22Rv1 (cell line): ENCODE measurements around the gene LAMB2.

Experiments used
- H3K27ac ChIP-seq: fragments of 450-650 bp; 2 replicates; pipeline ENCODE4 v1.5.1; 2017
- ZFX ChIP-seq: fragments of 450-650 bp; IDR thresholded peaks from 2 replicates; pipeline ENCODE4 v1.6.1; 2017; ENCODE audit warnings: antibody characterized with exemption, borderline replicate concordance
- TF ChIP-seq, protein P1 (sequence below): fragments of 450-650 bp; IDR thresholded peaks from 2 replicates; pipeline ENCODE4 v1.5.1; 2017; ENCODE audit warnings: mild to moderate bottlenecking

The LAMB2 gene

DNA sequence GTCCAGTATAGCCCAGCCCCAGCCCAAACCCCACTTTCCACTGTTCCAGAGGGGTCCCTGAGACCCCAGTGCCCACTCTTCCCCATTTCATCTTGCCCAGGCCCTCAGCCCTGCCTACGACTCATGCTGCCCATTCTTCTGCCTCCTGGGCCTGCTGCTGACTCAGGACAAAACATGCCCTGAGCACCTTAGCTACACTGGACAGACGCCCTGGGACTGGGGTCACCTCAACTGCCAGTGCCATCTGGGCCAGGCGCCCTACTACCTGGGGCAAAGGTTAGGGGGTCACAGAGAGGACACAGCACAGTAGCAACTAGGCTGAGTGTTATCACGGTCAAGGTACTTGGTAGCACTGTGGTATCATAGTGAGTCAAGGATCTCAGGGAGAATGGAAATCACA is 2.6 kb upstream of the LAMB2 start:
- TF ChIP-seq ZFX, result no peak
- TF ChIP-seq, protein P1, sequence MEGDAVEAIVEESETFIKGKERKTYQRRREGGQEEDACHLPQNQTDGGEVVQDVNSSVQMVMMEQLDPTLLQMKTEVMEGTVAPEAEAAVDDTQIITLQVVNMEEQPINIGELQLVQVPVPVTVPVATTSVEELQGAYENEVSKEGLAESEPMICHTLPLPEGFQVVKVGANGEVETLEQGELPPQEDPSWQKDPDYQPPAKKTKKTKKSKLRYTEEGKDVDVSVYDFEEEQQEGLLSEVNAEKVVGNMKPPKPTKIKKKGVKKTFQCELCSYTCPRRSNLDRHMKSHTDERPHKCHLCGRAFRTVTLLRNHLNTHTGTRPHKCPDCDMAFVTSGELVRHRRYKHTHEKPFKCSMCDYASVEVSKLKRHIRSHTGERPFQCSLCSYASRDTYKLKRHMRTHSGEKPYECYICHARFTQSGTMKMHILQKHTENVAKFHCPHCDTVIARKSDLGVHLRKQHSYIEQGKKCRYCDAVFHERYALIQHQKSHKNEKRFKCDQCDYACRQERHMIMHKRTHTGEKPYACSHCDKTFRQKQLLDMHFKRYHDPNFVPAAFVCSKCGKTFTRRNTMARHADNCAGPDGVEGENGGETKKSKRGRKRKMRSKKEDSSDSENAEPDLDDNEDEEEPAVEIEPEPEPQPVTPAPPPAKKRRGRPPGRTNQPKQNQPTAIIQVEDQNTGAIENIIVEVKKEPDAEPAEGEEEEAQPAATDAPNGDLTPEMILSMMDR, result no peak
- no peak overlapping the region for H3K27ac ChIP-seq

DNA sequence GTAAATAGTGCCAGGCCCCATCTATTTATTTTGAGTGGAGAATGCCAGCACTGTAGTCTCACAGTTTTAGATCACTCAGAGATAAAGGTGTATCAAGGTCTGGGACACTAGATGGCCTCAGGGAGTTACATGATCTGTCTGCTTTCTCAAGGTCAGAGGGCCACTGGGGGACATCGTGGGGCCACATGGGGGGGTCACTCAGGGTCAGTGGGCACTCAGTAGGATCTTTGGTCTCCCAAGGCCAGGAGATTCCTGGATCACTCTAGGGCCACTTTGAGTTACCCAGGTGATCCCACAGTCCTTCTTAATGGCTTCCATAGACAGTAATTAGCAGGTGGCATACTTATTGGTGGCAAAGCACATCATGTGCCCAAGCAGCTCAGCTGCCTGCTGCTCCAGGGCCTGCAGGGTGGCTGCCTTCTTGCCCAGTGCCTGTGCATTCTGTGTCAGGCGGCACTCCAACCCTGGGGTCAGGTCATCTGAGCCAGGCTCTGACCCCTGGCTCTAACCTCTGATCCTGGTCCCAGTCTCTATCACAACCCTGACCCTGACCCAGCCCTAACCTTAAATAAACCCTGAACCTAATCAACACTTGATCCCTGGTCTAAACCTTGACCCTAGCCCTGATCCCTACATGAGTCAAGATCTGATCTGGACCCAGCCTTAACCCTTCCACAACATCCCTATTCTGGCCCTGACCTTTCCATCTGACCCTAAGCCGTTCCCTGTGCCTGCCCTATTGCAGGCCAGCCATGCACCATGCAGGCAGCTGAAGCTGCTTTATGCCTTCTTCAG is 1.8 kb upstream of the LAMB2 start:
- TF ChIP-seq, protein P1, result peak; percentile 22
- TF ChIP-seq ZFX, result no peak
- H3K27ac ChIP-seq, result peak overlapping the region; percentile 64

DNA sequence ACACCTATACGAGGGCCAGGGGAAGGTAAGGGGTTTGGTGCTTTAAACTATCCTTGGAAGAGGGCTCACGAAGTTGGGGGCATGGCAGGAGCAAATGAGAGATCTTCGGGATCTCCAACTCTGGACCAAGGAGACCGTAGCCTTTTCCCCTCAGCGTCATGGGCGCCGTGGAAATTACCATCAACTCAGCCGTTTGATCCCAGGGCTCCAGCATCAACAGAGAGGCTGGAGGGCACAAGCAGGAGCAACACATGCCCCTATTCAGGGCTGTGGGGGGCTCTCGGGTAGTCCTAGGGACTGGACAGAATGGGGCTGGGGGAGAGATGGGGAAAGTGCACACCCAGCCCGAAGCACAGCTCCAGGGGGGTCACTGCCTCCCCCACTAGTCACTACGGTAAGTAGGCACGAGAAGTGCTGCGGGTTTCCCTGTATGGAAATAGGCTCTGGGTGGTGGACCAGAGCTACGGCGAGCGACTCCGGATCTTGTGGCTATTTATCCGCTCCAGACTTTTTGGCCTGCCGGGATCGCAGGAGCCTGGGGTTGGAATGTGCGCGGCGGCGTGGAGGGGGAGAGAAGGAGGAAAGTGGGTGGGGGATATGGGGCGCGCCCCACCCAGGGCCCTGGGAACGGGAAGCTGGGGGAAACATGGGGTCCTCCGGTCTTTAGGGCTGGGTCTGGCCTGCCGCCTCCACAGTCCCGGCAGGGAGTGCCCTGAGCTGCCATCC is 539 bp upstream of the LAMB2 start:
- peak overlapping the region; percentile 64 for H3K27ac ChIP-seq

DNA sequence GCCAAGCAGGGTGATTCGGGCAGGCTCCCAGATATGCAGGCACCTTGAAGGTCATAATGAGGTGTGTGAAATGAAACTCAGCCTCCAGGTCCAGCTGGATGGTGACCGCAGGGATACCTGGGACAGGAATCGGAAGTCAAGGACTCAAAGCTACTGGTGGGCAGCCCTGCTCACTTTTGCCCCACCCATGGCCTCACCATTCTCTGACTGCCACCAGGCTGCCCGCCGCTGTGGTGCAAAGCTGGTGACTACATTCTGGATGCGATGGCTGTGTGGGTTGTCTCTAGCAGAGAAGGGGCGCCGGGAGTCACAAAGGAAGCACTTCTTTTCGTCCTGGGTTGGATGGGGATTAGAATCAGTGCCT is 795 bp downstream of the LAMB2 start:
- peak overlapping the region; percentile 64 for H3K27ac ChIP-seq
- no peak for TF ChIP-seq ZFX
- TF ChIP-seq, protein P1, result no peak

More for the DNA sequence above, 539 bp upstream of the LAMB2 start:
- TF ChIP-seq, protein P1, result no peak; the same call in 1 of the 2 replicates
- TF ChIP-seq ZFX, result no peak

DNA sequence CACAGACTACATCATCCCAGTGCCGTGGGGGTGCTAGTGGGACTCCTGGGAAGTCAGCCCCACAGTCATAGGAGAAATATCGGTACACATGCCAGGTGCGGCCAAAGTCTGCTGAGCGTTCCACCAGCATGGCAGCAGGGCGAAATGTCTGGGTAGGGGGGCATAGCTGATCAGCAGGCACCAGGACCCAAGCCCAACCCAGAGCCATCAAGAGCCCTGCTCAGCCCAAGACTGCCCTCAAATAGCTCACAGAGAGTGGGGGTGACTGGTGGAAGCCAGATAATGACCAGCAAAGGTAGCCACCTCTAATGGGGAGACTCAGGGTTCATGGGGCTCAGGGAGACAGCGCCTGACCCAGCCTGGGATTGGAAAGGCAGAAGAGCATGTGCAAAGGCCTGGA is 1.3 kb downstream of the LAMB2 start:
- TF ChIP-seq, protein P1, result no peak
- no peak for TF ChIP-seq ZFX
- H3K27ac ChIP-seq, result no peak overlapping the region

DNA sequence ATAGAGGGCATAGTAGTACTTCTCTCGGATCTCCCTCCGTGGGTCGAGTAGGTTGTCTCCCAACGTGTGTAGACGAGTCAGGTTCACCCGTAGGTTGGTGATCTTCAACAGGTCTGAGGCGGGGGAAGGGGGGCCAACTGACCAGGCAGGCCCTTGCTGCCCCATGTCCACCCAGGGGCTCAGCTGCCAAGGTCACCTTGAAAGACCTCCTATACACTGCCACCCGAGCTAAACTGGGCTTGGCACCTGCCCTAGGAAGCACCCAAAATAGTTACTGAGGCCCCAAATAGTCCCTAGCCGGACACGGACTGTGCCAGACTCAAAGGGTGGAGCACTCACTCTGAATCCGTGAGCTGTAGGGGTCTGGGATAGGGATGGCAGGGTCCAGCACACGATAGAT is 1.8 kb downstream of the LAMB2 start:
- TF ChIP-seq ZFX, result no peak
- TF ChIP-seq, protein P1, result no peak
- no peak overlapping the region for H3K27ac ChIP-seq

DNA sequence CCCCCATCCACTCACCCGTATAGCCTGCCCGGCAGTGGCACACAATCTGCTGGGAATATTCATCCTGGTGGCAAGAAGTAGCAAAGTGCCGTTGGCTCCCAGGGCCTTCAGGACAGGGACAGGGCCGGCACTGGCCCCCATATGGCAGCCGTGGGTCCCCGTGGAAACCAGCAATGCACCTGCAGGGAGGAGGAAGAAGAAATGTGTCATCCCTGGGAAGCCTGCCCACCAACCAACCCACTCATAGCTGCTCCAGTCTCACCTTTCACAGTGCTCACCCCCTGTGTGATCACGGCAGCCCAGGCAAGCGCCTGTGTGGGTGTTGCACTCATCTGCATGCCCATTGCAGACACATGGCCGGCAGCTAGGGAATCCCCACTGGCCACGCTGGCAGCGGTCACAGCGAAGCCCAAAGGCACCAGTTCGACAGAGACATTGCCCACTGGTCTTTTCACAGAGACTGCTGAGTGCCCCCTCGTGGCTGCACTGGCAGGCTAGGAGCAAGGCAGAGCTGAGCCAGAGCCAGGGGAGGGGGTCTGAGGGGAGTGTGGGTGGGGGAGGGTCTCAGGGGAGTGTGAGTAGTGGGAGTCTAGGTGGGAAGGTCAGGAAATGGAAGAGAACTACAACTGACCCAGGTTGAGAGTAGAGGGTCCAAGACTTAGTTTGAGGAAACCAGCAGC is 7.7 kb downstream of the LAMB2 start:
- H3K27ac ChIP-seq, result no peak overlapping the region
- TF ChIP-seq, protein P1, result no peak
- TF ChIP-seq ZFX, result no peak
